GM12891 (cell line): ENCODE data around the gene TEX9.

Experiments used
- PAX5 ChIP-seq: IDR thresholded peaks from 2 replicates; pipeline ENCODE4 v1.6.1; 2011; ENCODE audit warnings: low read length, moderate library complexity, mild to moderate bottlenecking; ENCODE audit not compliant: insufficient read depth, severe bottlenecking
- POLR2A ChIP-seq: IDR thresholded peaks from 2 replicates; pipeline ENCODE4 v1.6.1; 2011; ENCODE audit warnings: low read depth, low read length, control low read depth
- POLR2AphosphoS5 ChIP-seq: IDR thresholded peaks from 2 replicates; pipeline ENCODE4 v1.6.1; 2011; ENCODE audit warnings: low read depth, low read length, control low read depth
- POU2F2 ChIP-seq: IDR thresholded peaks from 2 replicates; pipeline ENCODE4 v1.6.1; 2011; ENCODE audit warnings: low read depth, mild to moderate bottlenecking, control low read depth, low read length, moderate library complexity
- SPI1 ChIP-seq: IDR thresholded peaks from 2 replicates; pipeline ENCODE4 v1.6.1; 2011; ENCODE audit warnings: low read depth, low read length, control low read depth
- TAF1 ChIP-seq: IDR thresholded peaks from 2 replicates; pipeline ENCODE4 v1.6.1; 2011; ENCODE audit warnings: low read depth, low read length, control low read depth

DNA sequence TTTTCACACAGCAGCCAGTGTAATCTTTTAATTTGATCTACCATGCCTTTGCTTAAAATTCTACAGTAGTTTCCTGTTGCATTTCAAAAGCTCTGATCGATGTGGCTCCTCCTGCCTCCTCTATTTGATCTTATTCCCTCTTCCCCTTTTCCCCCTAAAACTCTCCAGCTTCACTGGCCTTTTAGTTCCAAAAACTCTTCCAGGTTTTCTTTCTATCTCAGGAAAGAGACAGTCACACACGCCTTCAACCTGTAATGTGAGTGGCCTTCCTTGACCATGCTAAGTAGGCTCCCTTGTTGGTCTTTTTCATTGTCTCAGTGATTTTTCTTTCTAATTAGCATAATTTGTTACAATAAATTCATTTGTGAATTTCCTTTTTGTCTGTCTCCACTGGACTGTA is 985 bp downstream of the TEX9 start:
- TF ChIP-seq POLR2AphosphoS5 = no peak
- TF ChIP-seq POU2F2 = no peak
- TF ChIP-seq POLR2A = no peak
- TF ChIP-seq TAF1 = no peak
- no peak for TF ChIP-seq PAX5
- TF ChIP-seq SPI1 = 0 out of 2 replicates have a peak, but pooled peaks have one; percentile 8
